ENCODE measurements around the gene RASA3.
A peak's percentile ranks its signal among the peaks of the same experiment; 100 is the strongest.
"Not testable (repeated sequence)": the region's sequence is repeated elsewhere in the genome, so short reads cannot be mapped to it uniquely, and the experiment has no call there.

RASA3 gene

GRCh38 chr13:114099918-114100445 is 32.4 kb downstream of the RASA3 start:
- peak overlapping the region; percentile 38 to 83 for H3K27ac ChIP-seq
- TF ChIP-seq CTCF (IDR thresholded peaks at IDR 0.05) = no peak

DNA sequence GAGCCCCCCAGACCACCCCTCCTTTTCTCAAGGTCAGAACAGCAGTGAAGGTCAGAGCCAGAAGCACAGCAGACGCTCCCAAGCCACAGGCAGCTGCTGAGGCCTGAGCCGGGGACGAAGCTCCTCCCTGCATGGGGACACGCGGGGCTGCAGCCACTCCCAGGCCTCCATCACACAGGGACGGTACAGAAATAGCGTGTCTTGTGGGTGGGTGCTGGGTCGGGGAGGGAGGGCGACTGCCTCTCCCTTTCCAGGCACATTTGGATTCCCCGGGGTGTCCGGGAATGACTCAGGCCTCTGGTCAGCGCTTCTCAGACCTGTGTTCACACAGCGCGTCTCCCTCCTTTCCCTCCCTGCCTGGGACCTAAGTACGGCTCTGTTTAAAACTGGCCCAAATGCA is 33.2 kb downstream of the RASA3 start:
- peak; percentile 95 for DNase-seq (ENCODE audit: low spot score)
- Histone ChIP-seq H3K4me3 (peak overlapping the region; percentile 45), H3K27ac (peak overlapping the region; percentile 54 to 82)
- no peak for TF ChIP-seq CTCF (IDR thresholded peaks at IDR 0.05)

More at GRCh38 chr13:114099918-114100445, 32.4 kb downstream of the RASA3 start:
- no peak for DNase-seq (ENCODE audit: low spot score)
- H3K4me3 ChIP-seq = no peak overlapping the region

DNA sequence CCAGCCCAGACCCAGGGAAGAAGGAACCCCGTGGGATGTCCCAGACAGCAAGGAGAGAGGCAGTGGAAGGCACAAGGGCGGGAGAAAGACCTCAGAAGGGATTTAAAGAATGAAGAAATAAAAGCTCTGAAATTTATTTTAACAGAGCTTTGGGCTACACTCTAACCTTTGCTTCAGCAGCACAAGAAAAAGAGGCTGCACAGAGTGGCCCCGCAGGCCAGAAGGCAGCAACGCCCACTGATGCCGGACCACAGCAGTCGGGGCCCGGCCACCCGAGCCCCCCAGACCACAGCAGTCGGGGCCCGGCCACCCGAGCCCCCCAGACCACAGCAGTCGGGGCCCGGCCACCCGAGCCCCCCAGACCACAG is 33.8 kb downstream of the RASA3 start:
- Histone ChIP-seq H3K4me3 (peak overlapping the region; percentile 45), H3K27ac (peak overlapping the region; percentile 54 to 82)
- not testable (repeated sequence) for DNase-seq (ENCODE audit: low spot score)

DNA sequence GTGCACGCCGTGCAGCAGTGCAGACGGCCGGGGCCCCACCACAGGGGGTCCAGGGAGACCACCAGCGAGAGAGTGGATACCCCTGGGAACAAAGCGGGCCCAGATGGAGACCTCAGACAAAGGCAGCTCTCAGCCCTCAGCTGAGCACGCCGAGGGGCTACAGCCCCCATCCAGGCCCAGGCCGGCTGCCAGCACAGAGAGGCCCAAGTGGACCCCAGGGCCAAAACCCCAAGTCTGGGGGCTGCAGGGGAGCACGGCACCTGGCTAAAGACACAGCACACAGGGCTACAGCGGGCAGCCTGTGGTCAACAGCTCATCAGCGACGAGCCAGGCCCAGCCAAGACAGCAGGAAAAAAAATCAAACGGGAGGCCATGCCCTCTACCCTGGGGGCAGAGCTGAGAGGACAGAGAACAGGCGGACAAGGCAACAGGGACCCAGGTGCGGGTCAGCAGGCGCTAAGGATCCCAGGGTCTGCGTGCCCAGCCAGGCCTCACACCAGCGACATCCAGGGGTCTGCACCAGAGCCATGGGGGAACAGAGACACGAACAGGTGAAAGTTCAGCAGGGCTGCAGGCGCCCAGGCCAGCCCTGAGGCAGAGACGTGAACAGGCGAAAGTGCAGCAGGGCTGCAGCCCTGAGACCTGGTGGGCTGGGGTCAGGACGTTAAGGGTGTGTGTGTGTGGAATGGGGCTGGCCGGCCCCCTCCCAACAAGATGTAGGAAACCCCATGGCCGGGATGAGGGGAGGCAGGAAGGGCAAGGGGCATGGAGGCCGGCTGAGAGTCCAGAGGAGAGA is 34.3 kb downstream of the RASA3 start:
- DNase-seq (ENCODE audit: low spot score) = no peak
- TF ChIP-seq CTCF (IDR thresholded peaks at IDR 0.05) = no peak
- Histone ChIP-seq H3K27ac (peak overlapping the region in 1 of 2 donors; percentile 82), H3K4me3 (no peak overlapping the region)

DNA sequence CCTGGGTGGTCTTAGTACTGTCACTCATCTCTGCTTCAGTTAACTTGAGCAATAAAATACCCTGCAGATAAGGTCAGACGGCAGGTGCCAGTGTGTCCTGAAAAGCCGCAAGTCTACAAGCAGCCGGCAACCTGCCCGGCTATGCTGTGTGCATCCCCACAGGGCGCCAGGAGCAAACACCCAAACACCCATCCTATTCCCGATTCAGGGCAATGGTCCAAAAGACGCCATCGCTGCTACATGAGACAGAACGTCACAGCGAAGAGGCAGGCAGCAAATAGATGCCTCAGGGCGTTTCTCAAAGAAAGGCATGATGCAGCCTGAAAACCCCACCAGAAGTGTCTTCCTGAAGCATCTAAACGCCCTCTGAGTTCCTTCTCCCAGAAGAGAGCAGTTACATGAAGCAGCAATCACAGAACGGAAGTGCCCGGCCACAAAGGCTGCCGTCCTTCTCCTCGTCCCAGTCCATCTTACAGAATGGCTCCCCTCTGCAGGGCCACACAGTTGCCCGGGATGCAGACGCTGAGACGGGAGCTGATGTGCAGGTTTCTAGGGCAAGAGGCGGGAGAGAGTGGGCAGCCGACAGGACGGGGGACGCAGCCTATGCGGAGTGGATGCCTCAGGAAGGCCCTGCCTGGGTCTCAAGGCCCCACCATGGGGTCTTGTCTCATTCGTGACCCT is 35.1 kb downstream of the RASA3 start:
- Histone ChIP-seq H3K27ac (no peak overlapping the region), H3K4me3 (no peak overlapping the region)
- no peak for TF ChIP-seq CTCF (IDR thresholded peaks at IDR 0.05)
- DNase-seq (ENCODE audit: low spot score) = no peak

GRCh38 chr13:114096811-114097211 is 35.6 kb downstream of the RASA3 start:
- no peak for TF ChIP-seq CTCF (IDR thresholded peaks at IDR 0.05)
- no peak overlapping the region for H3K27ac ChIP-seq

DNA sequence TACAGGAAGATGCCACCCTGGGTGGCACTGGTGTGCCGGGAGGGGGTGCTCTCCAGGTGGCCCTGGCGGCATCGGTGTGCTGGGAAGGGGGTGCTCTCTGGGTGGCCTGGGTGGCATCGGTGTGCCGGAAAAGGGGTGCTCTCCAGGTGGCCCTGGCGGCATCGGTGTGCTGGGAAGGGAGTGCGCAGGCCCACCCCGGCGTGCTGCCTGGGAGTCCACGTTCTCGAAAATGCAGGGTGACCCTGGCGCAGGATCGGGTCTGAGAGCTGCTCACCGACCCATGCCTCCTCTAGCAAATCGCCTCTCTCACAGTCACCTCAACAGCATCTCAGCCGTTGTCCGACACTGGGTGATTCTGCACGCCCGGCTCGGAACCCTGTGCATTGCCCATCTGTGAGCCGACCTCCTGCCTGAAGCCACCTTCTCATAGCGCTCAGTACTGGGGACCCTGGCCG is 36.4 kb downstream of the RASA3 start:
- DNase-seq (ENCODE audit: low spot score) = no peak
- Histone ChIP-seq H3K27ac (no peak overlapping the region), H3K4me3 (no peak overlapping the region)
- TF ChIP-seq CTCF (IDR thresholded peaks at IDR 0.05) = no peak

More at GRCh38 chr13:114096811-114097211, 35.6 kb downstream of the RASA3 start:
- H3K4me3 ChIP-seq = no peak overlapping the region
- no peak for DNase-seq (ENCODE audit: low spot score)
